ENCODE results near the gene SYNM.

- TF ChIP-seq POLR2A (IDR thresholded peaks at IDR 0.05), result no peak
- TF ChIP-seq, protein P1, sequence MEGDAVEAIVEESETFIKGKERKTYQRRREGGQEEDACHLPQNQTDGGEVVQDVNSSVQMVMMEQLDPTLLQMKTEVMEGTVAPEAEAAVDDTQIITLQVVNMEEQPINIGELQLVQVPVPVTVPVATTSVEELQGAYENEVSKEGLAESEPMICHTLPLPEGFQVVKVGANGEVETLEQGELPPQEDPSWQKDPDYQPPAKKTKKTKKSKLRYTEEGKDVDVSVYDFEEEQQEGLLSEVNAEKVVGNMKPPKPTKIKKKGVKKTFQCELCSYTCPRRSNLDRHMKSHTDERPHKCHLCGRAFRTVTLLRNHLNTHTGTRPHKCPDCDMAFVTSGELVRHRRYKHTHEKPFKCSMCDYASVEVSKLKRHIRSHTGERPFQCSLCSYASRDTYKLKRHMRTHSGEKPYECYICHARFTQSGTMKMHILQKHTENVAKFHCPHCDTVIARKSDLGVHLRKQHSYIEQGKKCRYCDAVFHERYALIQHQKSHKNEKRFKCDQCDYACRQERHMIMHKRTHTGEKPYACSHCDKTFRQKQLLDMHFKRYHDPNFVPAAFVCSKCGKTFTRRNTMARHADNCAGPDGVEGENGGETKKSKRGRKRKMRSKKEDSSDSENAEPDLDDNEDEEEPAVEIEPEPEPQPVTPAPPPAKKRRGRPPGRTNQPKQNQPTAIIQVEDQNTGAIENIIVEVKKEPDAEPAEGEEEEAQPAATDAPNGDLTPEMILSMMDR (IDR thresholded peaks at IDR 0.05), result no peak
Observed at GRCh38 chr15:99122831-99123712, 18.2 kb downstream of the SYNM start.

Measured in body of pancreas (tissue), 4 donors.